DMS53 treated with DMSO at 0.1 percent for 48 hours (cell line): ENCODE results near the gene ALKBH2.
A peak's percentile ranks its signal among the peaks of the same experiment; 100 is the strongest.

Source experiments
- DNase-seq: peaks from one replicate; lab custom pipeline; 2025; ENCODE audit not compliant: unreplicated experiment; lab: John Stamatoyannopoulos, UW

Gene ALKBH2

GRCh38 chr12:109093022-109093918, at the start of gene ALKBH2:
ALKBH2 (minus strand) TSS chr12:109093472; CDS start chr12:109092786, 686 bp downstream.
- peak; percentile 94 for DNase-seq

- DNase-seq: no peak
Measured at GRCh38 chr12:109140560-109140959, 47.3 kb upstream of the ALKBH2 start.

DNA sequence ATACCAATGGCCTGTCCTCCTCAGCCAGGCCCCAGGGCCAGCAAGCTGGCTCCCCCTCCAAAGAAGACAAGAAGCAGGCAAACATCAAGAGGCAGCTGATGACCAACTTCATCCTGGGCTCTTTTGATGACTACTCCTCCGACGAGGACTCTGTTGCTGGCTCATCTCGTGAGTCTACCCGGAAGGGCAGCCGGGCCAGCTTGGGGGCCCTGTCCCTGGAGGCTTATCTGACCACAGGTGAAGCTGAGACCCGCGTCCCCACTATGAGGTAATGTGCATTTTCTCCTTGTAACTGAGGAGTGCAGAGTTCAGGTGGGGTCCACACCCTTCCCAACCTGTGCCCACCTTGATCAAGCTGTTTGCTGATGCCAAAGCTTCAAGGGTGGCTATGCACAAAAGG, 46.5 kb upstream of the ALKBH2 start:
- no peak for DNase-seq

GRCh38 chr12:109139360-109139759, 46.1 kb upstream of the ALKBH2 start:
- DNase-seq: no peak

- no peak for DNase-seq
Measured at GRCh38 chr12:109137055-109137454, 43.8 kb upstream of the ALKBH2 start.

DNA sequence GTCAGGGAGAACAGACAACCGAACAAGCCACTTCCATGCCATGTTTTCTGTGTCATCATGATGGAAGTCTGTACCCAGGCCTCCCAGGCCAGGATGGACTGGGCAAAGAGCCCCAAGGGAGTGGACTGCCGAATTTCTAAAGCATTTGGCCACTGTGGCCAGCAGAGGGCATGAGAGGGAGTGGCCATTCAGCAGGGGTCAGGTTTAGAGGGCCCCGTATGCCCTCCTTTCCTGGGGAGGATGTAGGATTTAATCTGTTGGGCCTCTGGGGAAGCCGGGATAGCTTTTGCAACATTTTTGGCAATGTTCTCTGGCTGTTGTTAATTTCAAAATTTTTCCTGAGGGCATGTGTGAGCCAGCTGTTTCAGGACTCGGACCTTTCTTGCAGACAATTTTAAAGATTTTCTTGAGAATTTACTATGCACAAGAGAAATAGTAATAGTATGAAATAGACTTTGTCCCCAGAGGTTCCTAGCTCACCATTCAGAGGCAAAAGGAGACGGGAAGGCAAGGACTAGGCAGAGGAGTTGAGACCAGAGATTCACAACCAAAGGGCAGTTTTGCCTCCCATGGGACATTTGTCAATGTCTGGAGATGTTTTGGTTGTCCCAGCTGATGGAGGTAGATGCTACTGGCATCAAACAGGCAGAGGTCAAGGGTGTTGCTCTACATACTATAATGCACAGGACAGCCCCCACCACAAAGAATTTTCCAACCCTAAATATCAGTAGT, 41.1 kb upstream of the ALKBH2 start:
- no peak for DNase-seq

DNA sequence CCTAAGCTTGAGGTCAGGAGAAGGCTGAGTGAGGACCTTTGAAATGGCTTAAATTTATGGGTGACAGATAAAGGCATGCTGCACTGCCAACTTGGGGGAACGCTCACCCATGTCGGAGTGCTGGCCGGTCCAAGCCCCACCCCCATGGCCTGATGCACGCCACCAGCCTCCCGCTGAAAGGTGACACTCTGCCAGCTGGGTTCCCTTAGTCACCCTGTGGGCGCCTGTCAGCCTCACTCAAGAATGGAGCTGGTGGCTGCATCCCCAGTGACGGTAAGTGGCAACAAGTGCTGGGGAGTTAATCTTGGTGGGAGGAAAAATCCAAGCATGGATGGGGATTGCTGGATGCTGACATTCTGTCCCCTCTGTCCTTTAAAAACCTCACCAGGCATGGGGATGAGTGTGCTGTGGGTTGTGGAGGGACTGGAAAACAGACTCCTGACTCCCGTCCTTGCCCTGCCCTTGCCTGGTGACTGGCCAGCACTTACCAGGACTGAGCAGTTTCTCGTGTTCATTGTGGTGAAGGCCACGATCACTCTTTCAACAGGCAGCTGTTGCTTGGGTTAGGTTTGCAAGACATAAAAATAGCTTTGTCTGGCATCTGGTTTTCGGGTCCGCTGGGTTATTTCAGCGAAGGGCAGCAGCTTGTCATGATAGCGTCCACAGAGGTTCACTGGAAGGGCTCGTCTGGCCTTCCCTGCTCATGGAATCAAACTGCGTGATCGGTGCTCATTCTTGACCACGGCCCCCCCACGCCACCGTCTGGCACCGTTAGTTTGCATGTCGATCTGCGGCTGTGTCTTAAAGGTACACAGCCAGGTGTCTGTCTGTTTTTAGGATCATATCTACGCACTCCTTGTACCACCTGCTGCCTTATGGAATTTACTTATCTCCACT, 38.1 kb upstream of the ALKBH2 start:
- DNase-seq: no peak

- DNase-seq: no peak
Measured at GRCh38 chr12:109130297-109131153, 37.3 kb upstream of the ALKBH2 start.

DNA sequence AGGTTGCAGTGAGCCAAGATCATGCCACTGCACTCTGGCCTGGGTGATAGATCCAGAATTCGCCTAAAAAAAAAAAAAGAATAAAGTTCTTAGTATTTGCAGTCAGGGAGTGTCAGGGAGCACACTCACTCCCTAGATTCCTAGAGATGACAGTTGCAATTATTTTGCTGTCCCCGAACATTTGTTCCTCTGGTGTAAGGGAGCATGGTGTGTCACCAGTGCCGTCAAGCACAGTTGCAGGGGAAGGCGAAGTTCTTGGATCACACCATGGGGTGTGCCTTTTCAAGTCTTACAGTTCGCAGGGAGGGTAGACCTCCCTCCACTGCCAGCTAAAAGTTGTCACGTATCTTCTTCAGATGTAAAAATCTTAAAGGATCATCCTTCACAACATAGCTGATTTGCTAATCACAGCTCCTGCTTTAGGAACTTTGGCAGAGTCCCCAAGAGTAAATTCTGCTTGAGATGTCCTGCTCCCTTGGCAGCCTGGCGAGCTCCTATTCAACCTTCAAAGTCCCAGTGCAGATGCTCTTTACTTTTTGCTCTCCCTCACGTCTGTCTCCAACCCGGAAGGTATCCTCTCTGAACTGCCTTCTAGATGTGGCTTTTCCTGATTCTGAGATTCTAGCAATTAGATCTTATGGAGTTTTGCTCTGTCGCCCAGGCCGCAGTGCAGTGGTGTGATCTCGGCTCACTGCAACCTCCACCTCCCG, 34.4 kb upstream of the ALKBH2 start:
- DNase-seq: no peak

DNA sequence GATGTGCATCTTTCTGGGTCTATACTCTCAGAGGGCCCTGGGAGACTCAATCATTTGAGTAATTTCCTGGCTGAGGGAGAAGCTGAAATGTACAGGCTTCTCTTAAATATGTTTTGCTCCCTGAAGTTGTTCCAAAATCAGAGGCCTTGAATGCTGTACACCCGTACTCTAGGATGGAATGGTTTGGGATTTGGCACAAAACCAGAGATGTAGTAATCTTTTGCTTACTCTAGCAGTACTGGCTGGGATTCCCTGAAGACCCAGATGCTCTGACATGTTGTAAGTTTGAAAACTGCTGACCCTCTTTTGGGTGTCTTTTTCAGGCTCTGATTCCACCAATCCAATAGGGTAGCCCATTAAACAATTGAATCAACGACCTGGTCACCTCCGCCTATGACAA, 33.5 kb upstream of the ALKBH2 start:
- no peak for DNase-seq

DNA sequence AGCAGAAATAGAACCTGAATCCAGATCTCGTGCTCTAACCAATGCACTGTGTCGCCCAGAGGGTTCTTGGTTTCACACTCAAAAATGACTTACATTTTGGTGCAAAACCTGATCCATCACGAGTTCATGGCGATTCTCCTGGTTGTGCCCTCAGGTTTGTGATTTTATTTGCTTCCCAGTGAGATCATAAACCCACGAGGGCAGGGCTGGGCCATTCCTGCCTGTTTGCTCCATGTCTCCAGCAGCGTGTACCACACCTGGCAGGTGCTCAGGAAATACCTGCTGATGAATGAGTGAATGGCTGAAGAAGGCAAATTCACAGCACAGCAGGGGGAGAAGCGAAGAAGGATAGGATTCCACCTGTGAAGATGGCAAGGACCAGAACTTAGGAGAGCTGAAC, 32.5 kb upstream of the ALKBH2 start:
- DNase-seq: no peak

- DNase-seq: no peak
Measured at GRCh38 chr12:109124878-109125648, 31.8 kb upstream of the ALKBH2 start.

GRCh38 chr12:109121346-109121880, 28.1 kb upstream of the ALKBH2 start:
- no peak for DNase-seq

DNA sequence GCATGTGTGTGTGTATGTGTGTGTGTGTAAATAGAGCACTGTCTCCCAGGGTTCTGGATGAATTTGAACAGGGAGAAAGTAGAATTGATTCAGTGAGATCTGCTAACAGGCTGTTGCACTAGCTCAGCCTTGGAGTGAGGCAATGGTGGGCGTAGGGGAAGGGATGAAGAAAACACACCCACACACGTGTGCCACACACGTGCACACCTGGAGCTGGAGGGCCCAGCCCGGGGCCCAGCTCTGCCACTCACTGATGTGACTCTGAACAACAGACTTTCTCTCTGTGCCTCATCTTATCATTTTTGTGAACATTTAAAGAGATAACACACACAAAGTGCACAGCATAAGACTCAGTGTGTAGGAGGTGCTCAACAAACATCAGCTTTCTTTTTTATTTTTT, 27.3 kb upstream of the ALKBH2 start:
- DNase-seq: no peak

DNA sequence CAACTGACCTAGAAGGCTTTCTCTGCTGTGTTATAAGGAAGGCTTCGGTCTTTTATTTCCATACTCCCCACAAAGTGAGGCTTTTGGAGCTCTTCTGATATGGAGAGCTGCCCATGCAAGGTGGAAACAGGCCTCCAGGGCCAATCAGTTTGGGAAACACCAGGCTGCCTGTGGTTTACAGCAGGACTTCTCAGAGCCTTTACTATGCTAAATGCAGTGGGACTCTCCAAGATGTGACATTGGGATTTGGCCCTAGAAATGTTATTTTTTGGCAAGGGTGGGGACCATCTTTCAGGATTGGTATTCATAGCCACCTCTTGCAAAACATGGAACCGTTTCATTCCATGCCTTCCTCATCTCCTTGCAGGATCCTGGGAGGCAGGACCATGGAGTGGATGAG, 26.8 kb upstream of the ALKBH2 start:
- no peak for DNase-seq

DNA sequence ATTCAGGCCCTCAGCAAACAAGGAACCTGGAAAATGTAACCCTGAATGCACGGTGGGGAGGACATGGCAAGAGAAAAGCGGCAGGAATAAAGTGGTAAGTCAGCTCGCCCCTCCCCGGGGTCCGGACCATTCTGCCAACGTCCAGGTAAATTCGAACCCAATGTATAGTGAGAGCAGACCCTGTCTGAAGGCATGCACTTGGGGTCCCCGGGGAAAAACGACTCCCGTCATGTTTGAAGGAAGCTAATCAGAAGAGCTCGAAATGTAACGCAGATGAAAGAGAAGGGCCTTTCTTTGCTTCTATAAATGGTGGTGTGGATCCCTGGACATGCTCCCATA, 23.3 kb upstream of the ALKBH2 start:
- DNase-seq: no peak

DNA sequence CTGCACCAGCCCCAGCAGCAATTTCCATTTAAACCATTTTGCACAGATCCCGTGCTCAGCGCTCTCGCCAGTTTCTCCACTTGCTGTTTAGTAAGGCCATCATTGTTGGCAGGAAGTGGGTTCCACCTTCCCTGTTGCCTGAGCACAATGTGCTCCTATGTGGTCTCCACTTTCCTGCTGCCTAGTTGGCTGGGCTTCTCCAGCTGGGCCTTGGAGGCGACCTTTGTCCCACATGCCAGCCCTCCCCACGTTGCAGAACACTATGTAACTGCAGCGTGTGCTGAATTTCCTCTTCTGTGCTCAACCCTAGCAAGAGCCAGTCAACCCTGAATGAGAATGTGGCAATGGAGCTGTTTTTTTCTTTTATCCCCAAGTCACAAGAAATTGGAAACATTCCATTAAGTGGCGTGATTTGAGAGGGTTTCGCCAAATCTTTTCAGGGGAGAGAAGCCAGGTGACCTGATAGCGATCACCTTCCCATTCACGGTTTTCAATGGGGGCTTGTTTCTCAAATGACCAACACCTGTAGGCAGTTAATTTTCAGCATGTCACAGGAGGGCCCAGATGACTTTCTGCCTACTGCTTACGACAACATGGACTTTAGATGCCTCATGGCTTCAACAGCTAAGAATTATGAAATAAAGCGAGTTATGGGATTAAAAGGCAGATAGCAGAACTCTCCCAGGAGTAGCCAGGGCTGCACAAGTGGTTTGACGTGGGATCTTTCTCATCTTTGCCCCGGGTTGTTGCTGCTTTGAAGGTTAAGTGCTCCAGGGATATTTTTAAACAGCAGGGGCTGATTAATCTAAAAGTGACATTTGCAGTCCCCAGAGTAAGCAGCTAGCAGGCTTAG, 22.7 kb upstream of the ALKBH2 start, which contains the start of gene ACACB:
ACACB (plus strand) TSS at position 830 of the 853 bp plus-strand sequence. CDS start 22,819 bp downstream, outside the sequence.
- no peak for DNase-seq

- DNase-seq: no peak
Measured at GRCh38 chr12:109115404-109115757, 22.1 kb upstream of the ALKBH2 start.
